Kasumi-1 (cell line): Measurements from ENCODE around the gene DDC.
"Not testable (repeated sequence)": the region's sequence is repeated elsewhere in the genome, so short reads cannot be mapped to it uniquely, and the experiment has no call there.

ENCODE experiments used
- DNase-seq, 2 experiments: peaks; one replicate each; lab custom pipeline; 2025; lab: John Stamatoyannopoulos, UW

DDC gene

DNA sequence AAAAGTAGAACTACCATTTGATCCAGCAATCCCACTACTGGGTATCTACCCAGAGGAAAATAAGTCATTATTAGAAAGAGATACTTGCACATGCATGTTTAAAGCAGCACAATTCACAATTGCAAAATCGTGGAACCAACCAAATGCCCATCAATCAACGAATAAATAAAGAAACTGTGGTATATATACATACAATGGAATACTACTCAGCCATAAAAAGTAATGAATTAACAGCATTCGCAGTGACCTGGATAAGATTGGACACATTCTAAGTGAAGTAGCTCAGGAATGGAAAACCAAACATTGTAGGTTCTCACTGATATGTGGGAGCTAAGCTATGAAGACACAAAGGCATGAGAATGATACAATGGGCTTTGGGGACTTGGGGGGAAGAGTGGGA is 45.9 kb downstream of the DDC start:
- not testable (repeated sequence) for DNase-seq

DNA sequence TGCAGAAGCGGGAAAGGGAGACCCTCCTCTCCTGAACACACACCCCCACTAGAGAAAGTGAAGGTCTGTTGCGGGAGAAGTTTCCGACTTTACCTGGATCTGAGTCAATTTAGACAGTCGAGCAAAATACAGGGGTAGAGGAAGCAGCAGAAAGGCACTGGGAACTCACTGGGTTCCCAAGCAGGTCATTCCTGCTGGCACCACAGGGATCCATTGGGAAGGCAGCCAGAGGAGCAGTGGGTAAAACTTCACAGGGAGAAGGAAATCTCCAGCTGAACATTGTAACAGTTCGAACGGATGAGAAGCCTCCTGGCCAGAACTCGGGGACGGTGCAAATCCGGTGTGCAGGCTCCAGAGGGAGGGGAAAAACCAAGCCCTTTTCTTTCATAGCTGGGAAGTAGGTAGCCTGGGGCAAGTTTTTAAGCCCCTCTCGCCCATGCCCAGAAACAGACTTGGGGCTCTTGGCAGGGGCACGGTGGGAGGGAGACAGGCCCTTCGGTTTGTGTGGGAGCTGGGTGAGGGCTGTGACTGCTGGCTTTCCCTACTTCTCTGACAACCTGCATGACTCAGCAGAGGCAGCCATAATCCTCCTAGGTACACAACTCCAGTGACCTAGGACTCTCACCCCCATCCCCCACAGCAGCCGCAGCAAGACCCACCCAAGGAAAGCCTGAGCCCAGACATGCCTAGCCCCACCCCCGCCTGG is 51.9 kb downstream of the DDC start:
- no peak for DNase-seq

DNA sequence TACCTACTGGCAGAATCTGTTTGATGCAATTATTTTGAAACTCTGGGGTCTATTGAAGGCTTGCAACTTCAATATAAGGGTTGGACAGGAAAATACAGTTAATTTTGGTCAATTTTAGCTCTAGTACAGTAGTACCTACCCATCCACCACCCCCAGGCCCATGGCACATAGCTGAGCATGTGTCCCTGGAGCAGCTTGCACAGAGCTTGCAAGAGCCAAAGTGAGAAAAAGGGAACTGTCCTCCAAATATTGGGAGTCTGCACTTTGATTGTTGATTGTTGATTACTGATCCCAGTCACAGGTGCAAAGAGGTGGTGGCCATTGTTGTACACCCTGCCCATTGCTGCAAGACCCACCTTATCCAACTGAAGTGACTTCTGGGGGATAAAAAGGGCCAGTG is 52.8 kb downstream of the DDC start:
- no peak for DNase-seq

DNA sequence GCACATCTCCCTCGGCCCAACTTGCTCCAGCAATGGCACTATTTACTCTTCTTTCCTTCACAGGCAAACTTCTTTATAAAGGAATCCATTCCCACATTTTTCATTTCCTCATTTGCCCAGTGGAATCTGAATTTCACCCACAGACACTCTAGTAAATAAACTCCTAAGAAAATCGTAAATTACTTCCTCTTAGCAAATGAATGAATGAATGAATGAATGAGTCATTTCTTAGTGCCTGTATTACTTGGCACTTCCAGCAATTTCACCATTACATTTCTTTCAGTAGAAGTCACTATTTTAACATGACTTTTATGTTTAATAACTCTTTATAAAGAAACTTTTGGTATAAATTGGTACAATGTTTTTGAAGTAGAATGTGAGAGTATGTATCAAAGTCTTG is 55.7 kb downstream of the DDC start:
- no peak for DNase-seq

DNA sequence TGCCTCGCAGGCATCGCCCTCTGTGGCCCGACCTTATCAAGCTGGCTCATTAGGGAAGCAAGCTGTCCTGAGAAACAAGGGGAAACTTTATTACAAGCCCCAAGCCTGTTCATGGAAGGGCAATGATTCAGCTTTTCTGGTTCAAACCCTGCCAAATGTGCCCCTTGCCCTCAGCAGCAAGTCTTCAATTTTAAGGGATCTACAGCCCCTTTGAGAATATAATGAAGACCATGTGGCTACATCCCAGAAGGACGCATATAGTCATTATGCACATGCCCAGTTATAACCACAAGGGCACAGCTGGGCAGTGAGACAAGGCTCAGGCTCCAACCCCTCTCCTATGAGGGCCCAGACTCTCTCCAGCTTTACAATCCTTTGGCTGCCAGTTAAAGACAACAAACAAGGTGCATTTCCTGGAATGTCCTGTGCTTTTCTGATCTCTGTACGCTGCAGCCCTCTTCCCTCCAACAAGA is 56.7 kb downstream of the DDC start:
- no peak for DNase-seq

DNA sequence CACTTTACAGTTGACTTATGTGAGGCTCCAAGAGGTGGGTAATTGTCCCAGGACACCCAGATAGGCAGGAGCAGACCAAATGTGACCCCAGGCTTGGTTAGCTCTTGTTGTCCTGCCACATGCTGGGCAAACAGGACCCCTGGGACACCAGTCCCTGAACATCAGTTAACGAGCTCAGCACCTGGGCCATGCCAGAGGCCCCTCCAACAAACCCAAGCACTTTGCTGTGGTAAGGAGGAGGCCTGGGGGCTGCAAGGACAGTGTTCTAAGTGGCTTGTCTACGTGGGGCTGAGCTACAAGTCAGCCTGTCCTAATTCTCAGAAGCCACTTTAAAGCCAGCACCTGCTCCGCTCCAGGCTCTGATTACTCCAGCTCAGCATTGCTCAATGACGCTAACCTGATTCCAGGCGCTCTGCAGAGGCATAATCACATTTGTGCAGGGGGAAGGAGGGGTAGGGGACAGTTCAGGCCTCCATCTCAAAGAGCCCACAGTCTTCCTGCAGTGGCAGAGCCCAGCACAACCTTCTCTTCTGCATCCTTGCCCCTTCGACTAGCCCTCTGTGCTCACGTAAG is 57.2 kb downstream of the DDC start:
- no peak for DNase-seq

DNA sequence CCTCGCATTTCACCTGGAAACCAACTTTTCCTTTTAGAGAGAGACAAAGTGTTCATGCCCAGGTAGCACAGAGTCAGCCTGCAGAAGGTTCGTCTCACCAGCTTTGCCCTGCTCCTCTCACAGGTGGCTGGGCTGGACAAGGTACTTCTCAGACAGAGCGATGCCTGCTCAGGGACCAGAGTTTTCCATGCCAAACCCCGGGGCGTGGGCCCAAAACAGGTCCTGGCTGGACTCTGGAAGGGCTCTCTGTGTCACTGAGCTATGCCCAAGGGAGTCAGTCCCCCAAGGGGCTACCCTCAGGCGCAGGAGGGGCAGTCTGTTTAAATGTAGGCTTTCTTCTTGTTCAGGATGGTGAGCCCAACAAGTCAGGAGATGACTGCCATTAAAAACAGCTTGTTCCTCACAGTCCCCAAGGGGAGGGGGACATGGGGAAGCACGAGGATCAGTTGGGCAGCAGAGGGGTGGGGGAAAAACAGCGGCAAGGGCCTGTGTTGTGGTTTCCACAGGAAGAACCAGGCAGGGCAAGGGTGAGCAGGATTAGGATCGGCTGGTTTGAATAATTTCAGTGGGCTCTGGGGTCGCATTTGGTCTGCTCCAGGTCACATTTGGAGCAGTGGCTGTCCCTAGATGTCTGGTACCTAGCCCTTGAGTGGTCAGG is 59.5 kb downstream of the DDC start:
- no peak for DNase-seq

DNA sequence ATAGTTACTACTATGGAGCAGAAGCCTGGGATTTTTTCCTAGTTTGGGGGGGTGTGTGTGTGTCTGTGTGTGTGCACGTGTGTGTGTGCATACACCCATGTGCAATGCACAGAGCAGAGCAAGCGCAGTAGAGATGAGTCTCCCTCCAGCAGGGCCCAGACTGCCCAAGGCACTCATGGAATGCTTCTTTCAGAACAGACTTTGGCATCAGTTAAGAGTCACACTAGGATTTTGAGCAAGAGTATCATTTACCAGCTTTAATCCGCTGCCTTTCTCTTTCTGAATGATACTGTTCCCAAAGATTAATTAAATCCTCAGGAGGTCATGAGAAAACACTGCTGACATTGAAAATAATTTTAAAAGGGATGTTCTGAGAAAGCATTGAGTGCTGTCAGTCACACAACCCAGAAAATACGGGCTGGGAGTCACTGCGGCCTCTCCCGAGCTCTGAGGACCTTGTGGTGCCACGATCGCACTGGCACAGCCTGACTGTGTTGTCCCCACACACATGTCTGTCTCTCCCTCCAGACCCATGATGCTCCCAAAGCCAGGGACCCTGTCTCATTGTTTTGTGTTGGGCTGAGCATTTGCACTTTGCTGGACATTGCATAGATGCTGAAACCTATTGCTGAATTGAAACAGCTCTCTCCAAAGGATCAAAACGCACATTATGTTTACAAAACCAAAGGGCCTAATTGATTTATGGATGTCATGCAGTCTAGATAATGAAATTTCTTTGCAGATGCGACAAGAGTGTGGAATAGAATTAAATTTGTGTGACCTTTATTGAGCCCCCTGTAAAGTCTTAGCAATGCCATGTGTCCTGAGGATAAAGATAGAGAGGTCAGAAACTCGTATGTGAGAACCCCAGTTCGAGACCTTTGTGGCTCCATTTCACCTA is 60.3 kb downstream of the DDC start:
- DNase-seq, result no peak

DNA sequence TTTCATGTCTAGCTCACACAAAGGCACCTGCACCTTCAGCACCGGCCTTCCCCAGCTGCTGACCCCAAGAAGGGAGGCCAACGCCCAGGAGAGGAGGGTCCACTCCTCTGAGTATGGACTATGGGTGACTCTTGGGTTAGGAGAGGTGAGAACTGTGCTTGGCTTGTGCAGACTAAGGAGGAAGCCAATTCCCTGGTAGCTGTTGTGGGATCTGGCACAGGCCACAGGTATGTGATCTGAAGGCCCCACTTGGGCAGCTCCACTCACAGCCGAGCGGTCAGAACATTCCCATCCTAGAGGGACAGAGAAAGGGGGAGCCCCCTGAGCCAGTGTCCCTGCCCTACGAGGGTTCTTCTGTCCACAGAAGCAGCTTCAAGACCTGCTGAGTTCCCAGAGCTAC is 62.3 kb downstream of the DDC start:
- no peak for DNase-seq

DNA sequence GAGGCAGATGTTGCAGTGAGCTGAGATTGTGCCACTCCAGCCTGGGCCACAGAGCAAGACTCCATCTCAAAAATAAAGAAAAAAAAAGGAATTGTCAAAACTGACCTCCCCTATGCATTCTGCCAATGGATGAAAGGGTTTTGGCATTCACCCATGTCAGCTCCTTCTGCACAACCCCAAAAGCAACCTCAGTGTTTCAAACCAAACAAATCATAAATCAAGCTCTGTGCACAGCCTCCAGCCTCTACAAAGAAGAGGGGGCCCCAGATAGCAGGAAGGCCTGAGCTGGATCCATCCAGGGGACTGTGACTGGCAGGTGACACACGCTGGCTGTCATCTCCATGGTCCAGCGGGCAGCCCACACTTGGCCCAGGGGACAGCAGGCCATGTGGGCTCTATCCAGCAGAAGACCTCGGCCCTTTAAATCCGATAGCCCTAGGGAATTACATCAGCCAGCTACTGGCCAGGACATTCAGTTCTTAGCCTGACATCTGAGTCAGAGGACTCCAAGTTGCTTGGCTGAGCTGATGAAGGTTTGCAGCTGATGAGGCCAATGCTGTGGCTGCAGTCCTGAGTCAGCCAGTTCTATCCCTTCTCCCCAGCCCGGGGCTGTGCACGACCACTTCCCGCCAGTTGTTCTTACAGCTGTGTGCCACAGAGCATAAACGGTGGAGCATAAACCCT is 63.1 kb downstream of the DDC start:
- no peak for DNase-seq

DNA sequence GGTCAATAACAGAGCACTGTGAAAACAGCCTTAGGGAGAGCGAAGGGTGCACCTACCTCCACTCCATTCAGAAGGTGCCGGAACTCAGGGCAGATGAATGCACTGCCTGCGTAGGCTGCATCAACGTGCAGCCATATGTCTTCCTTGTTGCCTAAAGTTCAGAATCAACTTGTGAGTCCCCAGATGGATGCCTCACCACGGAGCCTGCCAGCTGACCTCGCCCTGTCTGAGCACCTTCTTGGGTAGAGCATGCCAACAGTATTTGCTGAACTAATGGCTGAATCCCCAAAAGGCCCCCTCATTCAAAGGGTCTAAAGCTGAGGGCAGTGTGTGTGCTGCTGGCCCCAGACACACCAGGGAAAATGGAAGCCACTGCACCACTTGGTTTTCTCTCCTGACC is 66.1 kb downstream of the DDC start:
- DNase-seq, result no peak

DNA sequence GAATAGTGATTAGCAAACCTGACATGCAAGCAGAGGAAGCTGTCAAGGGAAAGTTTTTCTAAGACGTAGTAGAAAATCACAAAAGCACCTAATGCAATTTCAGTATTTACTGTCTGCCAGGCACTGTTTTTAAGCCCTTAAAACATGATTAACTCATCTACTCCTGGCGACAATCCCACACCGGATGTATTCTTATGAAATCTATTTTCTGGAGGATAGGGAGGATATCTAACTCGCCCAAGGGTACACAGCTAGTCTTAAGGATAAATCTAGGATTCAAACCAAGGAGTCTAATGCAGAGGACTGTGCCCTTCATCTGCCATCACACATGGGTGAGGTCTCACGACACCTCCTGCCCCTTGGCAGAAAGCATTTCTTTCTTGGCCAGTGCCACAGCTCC is 67.2 kb downstream of the DDC start:
- DNase-seq, result no peak

DNA sequence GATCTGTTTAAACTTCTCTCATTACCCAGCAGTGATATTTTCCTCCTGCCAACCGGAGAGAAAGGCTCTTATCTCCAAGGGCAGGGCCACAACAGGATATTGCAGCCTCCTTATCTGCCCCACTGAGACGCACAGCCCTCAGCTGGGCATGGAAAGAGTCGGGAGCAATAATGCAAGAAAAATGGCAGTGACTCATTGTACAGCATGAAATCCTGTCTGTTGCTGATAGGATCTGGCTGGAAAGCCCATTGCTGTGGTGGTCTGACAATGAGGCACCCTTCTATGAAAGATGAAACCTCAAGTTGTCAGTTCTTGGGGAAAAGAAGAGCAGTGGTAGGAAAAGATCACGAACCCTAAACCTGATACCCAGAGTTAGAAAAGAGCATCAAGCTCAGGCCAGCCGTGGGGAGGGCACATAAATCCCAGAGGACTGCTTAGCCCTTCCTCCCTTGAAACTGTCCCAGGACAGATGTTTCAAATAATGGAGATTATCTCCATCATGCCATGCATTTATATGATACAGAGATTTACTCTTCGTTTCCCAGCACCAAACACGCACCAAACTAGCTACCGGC is 68.0 kb downstream of the DDC start:
- DNase-seq, result no peak

DNA sequence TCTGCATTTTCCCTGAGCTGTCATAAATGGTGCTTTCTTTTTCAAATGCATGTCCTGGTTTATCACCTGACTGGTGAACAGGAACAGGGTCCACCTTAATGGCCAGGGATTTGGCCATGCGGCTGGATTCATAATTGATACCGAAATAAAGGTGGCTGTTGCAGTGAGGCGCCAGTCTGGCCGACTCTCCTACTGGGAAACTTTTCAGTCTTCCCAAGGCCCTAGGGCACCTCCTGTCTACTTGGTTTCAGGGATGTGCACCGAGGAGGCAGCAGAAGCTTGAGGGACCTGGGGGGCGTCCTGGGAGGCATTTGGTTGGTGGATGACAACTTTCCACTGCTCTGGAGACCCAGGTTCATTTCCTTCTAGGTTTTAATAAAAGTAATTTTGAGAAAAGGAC is 68.6 kb downstream of the DDC start:
- no peak for DNase-seq

DNA sequence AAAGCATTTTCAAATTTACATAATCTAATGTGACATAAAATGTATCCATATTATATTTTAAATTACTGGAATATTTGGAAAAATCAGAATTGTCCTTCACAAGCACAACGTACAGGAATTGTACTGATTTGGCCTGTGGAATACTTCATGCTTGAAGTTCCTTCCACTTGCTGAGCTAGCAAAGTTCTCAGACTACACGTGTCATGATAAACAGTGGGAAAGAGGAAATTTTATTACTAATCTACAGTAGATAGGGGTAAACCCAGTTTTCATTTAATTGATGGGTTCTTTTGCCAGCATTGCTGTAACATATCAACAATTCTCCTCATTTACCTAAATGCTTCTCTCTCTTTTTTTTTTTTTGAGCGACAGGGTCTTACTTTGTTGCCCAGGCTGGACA is 69.5 kb downstream of the DDC start:
- DNase-seq, result no peak

DNA sequence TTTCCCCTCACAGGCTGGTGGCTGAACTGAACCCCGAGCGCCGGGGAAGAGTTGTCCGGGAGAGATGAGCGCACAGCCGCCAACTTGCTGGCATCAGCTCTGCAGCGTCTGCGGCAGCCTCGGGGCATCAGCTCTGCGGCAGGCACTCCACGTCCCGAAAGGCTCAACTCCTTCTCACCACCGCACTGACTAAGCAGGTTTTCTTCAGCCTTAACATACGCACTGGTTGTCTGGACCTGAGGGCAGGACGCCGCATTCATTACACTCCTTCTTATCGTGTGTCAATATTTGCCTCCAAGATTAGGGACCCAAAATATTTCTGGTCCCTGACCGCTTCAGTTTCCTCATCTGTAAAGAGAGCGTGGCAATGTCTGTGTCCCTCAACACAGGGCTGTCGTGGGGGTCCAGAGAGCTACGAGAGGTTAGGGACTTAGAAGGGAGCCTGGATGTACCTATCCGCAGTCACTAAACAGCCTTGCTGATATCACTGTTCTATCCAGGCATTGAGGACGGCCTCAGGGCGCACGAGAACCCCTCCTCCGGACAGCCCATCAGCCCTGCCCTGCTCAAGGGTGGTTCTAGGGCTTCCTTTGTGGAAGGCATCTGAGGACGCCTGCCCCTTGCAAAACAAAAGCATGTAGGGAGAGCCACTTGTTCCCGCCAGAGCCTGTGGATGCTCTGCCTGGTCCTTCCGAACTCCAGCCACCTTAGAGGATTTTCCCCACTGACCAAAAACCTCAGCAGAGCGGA is 72.3 kb downstream of the DDC start:
- DNase-seq, result no peak

DNA sequence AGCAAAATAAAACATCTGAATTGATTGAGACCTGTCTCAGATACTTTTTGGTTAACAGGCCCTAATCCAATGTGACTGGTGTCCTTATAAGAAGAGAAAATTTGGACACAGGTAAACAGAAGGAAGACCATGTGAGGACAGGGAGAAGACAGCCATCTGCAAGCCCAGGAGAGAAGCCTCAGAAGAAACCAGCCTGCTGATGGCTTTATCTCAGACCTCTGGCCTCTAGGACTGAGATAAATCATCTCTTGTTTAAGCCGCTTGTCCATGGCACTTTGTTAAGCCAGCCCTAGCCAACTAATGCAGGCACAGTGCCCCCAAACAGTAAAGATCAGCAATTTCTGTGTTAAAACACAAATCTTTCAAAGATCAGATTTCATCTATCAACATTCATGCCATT is 73.3 kb downstream of the DDC start:
- DNase-seq, result no peak

DNA sequence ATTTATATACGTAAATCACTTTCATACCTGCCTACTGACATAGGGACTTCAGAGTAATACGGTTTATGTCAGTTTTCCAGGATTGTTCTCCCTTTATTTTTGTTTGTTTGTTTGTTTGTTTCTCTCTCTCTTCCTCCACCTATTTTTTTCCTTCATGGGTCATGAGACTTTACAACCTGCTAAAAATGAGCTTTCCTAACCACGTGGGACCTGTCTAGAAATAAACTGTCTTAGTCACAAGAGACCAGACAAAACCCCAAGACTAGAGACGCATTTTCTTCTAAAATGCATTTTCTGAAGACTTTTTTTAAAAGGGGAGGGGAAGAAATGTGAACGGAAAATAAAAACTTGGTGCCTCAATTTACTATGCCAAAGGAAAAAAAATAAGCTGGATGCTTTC is 74.0 kb downstream of the DDC start:
- DNase-seq, result no peak

DNA sequence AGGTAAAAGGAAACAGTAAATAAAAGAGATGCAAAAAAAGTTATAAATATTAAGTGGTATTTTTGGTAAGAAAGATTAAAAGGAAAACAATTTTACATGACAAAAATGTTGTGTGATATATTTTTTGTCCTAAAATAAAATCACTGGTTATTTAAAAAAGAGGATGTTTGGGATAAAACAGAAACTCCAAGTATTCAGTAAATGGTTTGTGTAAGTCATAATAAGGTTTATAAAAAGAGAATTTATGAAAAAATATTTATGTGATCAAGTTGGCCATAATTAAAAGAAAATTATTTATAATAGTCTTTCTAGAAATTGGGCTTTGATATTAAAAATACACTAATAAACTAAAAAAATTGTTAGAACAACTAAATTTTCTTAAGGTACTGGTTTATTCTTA is 76.8 kb downstream of the DDC start:
- no peak for DNase-seq

DNA sequence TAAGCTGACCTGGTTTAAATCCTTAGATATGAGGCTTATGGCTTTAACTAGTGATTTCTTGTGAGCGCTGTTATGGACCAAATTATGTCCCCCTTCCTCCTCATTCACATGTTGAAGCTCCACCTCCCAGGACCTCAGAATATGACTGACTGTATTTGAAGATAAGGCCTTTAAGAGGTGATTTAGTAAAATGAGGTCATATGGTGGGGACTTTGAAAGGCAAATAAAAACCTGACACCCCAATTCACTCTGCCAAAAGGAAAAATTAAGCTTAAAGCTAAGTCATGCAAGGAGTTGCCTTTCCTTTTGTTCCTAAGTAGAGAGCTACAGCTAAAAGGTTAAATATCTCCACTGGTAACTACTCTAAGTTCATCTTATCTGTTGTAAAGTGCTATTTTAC is 78.7 kb downstream of the DDC start:
- DNase-seq, result no peak

DNA sequence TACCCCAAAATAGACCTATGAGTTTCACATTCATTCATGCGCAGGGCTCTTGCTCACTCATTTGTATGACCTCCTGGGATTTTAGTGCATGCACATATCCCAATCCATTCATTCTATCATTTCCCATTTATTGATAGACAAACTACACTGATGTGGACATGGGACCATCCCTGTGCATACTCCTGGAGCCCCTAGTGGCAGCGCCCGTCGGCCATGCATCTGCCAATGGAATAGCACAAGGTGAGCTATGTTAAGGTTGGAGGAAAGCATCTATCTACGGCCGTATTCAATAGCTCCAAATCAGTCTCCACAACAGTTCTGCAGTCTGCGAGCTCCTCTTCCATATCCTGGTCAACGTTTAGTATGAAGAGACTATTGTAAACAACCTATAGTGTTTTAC is 83.3 kb downstream of the DDC start:
- no peak for DNase-seq
